Liver (tissue), 3 donors: ENCODE results near the gene MSL3.

Experiments used
- EGR1 ChIP-seq, 2 donors: IDR thresholded peaks; 2 replicates each; pipeline ENCODE4 v1.6.1; 2016 to 2018; ENCODE audit warnings: antibody characterized with exemption in 2 of 2, low read depth in 2 of 2
- FOXA1 ChIP-seq: IDR thresholded peaks from 2 replicates; pipeline ENCODE4 v1.6.1; 2016; ENCODE audit warnings: antibody characterized with exemption
- GABPA ChIP-seq, 2 donors: IDR thresholded peaks in 1 of 2; conservative IDR thresholded peaks in 1 of 2; 2 replicates each; pipeline ENCODE4 v1.6.1; 2016; ENCODE audit warnings: antibody characterized with exemption in 2 of 2, mild to moderate bottlenecking in 1 of 2, moderate library complexity in 1 of 2
- HNF4G ChIP-seq: IDR thresholded peaks from 2 replicates; pipeline ENCODE4 v1.6.1; 2016; ENCODE audit warnings: antibody characterized with exemption
- JUND ChIP-seq, 2 donors: IDR thresholded peaks; 2 replicates each; pipeline ENCODE4 v1.6.1; 2016; ENCODE audit warnings: antibody characterized with exemption in 2 of 2
- NR2F2 ChIP-seq: IDR thresholded peaks from 2 replicates; pipeline ENCODE4 v1.6.1; 2016; ENCODE audit warnings: antibody characterized with exemption
- RAD21 ChIP-seq, 2 donors: IDR thresholded peaks; 2 replicates each; pipeline ENCODE4 v1.6.1; 2016; ENCODE audit warnings: antibody characterized with exemption in 2 of 2, mild to moderate bottlenecking in 2 of 2
- RXRA ChIP-seq, 2 donors: IDR thresholded peaks; 2 replicates each; pipeline ENCODE4 v1.6.1; 2017 to 2018; ENCODE audit warnings: antibody characterized with exemption in 2 of 2, mild to moderate bottlenecking in 1 of 2
- SP1 ChIP-seq: IDR thresholded peaks from 2 replicates; pipeline ENCODE4 v1.6.1; 2018; ENCODE audit warnings: antibody characterized with exemption, mild to moderate bottlenecking
- TF ChIP-seq, protein P1 (sequence below): fragments of 150-350 bp; IDR thresholded peaks from 2 replicates; pipeline ENCODE4 v1.5.1; 2017; ENCODE audit warnings: improper control_type of control experiment, low read depth, low read length; ENCODE audit not compliant: missing input control
- TF ChIP-seq, protein P2 (sequence below): IDR thresholded peaks from 2 replicates; pipeline ENCODE4 v1.6.1; 2016; ENCODE audit warnings: antibody characterized with exemption
- TF ChIP-seq, protein P3 (sequence below): IDR thresholded peaks from 2 replicates; pipeline ENCODE4 v1.6.1; 2016; ENCODE audit warnings: antibody characterized with exemption, mild to moderate bottlenecking
- TF ChIP-seq, protein P4 (sequence below): IDR thresholded peaks from 2 replicates; pipeline ENCODE4 v1.6.1; 2016; ENCODE audit warnings: antibody characterized with exemption
- donor health status: healthy.
- donor health status: healthy.

DNA sequence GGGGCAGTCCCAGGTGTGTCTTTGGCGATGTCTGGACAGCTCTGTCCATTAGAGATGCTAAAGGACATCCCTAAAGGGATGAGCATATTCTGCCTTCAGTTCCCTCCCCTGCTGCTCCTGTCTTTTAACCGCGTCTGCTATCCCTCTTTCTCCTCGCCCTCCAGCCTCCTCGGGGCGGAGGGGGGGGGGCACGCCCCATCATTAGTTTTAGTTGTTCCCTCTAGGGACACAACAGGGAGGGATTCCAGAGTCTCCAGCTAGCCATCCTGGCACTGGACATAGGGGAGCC, 1.1 kb downstream of the MSL3 start:
- TF ChIP-seq, protein P1, sequence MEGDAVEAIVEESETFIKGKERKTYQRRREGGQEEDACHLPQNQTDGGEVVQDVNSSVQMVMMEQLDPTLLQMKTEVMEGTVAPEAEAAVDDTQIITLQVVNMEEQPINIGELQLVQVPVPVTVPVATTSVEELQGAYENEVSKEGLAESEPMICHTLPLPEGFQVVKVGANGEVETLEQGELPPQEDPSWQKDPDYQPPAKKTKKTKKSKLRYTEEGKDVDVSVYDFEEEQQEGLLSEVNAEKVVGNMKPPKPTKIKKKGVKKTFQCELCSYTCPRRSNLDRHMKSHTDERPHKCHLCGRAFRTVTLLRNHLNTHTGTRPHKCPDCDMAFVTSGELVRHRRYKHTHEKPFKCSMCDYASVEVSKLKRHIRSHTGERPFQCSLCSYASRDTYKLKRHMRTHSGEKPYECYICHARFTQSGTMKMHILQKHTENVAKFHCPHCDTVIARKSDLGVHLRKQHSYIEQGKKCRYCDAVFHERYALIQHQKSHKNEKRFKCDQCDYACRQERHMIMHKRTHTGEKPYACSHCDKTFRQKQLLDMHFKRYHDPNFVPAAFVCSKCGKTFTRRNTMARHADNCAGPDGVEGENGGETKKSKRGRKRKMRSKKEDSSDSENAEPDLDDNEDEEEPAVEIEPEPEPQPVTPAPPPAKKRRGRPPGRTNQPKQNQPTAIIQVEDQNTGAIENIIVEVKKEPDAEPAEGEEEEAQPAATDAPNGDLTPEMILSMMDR, result no peak
- TF ChIP-seq, protein P2, sequence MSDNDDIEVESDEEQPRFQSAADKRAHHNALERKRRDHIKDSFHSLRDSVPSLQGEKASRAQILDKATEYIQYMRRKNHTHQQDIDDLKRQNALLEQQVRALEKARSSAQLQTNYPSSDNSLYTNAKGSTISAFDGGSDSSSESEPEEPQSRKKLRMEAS, result no peak
- TF ChIP-seq, protein P3, sequence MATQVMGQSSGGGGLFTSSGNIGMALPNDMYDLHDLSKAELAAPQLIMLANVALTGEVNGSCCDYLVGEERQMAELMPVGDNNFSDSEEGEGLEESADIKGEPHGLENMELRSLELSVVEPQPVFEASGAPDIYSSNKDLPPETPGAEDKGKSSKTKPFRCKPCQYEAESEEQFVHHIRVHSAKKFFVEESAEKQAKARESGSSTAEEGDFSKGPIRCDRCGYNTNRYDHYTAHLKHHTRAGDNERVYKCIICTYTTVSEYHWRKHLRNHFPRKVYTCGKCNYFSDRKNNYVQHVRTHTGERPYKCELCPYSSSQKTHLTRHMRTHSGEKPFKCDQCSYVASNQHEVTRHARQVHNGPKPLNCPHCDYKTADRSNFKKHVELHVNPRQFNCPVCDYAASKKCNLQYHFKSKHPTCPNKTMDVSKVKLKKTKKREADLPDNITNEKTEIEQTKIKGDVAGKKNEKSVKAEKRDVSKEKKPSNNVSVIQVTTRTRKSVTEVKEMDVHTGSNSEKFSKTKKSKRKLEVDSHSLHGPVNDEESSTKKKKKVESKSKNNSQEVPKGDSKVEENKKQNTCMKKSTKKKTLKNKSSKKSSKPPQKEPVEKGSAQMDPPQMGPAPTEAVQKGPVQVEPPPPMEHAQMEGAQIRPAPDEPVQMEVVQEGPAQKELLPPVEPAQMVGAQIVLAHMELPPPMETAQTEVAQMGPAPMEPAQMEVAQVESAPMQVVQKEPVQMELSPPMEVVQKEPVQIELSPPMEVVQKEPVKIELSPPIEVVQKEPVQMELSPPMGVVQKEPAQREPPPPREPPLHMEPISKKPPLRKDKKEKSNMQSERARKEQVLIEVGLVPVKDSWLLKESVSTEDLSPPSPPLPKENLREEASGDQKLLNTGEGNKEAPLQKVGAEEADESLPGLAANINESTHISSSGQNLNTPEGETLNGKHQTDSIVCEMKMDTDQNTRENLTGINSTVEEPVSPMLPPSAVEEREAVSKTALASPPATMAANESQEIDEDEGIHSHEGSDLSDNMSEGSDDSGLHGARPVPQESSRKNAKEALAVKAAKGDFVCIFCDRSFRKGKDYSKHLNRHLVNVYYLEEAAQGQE, result no peak
- TF ChIP-seq EGR1 (IDR thresholded peaks at IDR 0.05; ENCODE audit: low read depth in 2 of 2) (no peak), RAD21 (IDR thresholded peaks at IDR 0.05) (no peak), RXRA (IDR thresholded peaks at IDR 0.05) (no peak), FOXA1 (no peak), NR2F2 (no peak), GABPA (IDR thresholded peaks at IDR 0.05 in 1 of 2, conservative IDR thresholded peaks at IDR 0.05 in 1 of 2) (no peak), SP1 (no peak), JUND (IDR thresholded peaks at IDR 0.05) (no peak), HNF4G (no peak)
- TF ChIP-seq, protein P4, sequence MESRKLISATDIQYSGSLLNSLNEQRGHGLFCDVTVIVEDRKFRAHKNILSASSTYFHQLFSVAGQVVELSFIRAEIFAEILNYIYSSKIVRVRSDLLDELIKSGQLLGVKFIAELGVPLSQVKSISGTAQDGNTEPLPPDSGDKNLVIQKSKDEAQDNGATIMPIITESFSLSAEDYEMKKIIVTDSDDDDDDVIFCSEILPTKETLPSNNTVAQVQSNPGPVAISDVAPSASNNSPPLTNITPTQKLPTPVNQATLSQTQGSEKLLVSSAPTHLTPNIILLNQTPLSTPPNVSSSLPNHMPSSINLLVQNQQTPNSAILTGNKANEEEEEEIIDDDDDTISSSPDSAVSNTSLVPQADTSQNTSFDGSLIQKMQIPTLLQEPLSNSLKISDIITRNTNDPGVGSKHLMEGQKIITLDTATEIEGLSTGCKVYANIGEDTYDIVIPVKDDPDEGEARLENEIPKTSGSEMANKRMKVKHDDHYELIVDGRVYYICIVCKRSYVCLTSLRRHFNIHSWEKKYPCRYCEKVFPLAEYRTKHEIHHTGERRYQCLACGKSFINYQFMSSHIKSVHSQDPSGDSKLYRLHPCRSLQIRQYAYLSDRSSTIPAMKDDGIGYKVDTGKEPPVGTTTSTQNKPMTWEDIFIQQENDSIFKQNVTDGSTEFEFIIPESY, result no peak
